Endometrial microvascular endothelial cells (primary cell): ENCODE results near the gene ATP2A2. TPM values are rescaled to one million over a fixed set of nuclear protein-coding genes. Genes with fewer than 3 reads are reported as not detected.
"Not testable (repeated sequence)": the region's sequence is repeated elsewhere in the genome, so short reads cannot be mapped to it uniquely, and the experiment has no call there.

Experiments used
- in situ Hi-C: cut with HindIII; loops from 2 replicates; pipeline ENCODE4 v1.10.0; 2017; ENCODE audit warnings: low sequenced_read_pairs, low pct_unique_long_range_greater_than_20kb; ENCODE audit errors: inconsistent ontology term
- total RNA-seq: library from RNA; depleted of rRNA; stranded (reverse); fragments of >200 nt; gene quantifications from one replicate; pipeline ENCODE4 v1.2.3, GENCODE V29; 2015; ENCODE audit errors: inconsistent ontology term

Gene ATP2A2
- total RNA-seq, 1 donor from 2014 or later: 144 TPM

DNA sequence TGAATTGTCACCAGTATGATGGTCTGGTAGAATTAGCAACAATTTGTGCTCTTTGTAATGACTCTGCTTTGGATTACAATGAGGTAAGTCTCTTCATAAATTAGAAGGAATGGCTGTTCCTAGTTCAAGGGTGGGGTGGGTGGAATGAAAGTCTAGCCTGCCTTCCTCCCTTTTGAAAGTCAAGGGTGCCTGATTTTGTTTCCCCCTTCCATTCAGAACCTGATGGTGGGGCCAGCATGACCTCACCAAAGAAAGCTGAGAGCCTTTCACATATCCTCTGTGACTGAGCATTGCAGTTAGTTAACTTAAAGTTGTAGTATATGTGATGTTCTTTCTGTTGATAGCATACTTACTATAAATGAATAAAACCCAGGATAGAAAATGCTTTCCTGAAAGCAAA is 52.2 kb downstream of the ATP2A2 start:
- in situ Hi-C loops: no loop called here

DNA sequence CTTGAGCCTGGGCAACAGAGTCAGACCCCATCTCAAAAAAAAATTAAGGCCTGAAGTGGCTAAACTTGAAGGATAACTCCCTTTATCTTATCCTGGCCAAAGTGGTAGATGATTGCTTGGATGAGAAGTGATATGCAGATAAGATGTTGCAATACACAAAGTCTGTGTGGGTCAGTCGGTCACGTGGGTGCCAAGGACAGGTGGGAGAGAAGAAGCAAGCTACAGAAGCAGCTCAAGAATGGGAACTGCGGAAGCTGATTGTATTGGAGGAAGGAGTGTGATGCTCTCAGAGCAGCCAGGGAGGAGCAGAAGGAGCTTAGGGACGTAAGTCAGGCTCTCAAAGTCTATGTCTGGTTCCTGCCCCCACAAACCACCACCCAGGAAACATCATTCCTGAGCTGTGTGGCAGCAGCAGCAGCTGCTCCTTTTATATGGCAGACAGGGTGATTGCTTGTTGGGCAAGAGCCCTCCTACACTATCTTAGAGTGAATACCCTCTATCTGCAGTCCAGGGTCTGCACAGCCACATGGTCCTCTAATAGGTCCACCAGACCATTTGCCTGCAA is 54.5 kb downstream of the ATP2A2 start:
- in situ Hi-C loops: no loop called here

DNA sequence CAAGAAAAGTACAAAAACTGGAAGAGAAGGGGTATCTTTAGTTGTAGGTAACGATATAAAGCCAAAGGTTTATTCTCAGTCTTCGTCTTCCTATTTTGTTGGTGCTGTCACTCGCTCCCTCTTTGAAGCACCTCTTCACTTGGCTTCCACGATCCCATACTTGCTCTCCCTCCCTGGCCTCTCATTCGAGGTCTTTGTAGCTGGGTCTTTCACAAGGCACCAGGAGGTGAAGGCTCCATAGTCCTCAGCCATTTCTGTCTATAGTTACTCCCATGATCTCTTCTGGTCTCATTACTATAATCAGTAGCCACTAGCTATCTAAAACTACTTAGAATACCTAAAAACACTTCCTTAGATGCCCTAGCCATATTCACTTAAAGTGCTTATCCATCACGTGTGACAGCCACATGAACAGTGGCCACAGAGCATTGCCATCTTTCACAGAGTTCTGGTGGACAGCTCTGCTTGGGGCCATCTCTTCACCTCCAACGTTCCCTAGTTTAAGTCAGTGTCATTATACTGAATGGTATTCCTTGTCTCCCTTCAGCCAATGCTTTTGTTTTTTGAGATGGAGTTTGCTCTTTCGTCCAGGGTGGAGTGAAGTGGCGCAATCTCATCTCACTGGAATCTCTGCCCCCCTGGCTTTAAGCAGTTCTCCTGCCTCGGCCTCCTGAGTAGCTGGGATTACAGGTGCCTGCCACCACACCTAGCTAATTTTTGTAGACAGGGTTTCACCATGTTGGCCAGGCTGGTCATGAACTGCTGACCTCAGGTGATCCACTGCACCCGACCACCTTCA is 57.1 kb downstream of the ATP2A2 start:
- in situ Hi-C loops: no loop called here

DNA sequence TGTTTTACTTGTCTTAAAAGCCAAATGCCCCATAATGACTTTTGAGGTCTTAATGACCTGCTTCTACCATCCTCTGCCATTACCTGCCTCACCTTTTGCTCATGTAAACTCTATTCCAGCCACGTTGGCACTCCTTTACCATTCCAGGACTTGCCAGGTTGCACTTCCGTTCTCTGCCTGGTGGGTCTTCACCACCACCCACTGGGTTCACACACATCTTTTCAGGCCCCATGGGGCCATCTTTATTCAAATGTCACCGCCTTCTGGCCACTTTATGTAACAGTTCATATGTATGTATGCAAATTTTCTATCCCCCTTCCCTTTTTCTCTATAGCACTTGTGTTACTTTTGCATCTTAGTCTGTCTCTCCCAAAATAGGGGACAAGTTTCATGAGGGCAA is 57.7 kb downstream of the ATP2A2 start:
- in situ Hi-C loops: no loop called here

DNA sequence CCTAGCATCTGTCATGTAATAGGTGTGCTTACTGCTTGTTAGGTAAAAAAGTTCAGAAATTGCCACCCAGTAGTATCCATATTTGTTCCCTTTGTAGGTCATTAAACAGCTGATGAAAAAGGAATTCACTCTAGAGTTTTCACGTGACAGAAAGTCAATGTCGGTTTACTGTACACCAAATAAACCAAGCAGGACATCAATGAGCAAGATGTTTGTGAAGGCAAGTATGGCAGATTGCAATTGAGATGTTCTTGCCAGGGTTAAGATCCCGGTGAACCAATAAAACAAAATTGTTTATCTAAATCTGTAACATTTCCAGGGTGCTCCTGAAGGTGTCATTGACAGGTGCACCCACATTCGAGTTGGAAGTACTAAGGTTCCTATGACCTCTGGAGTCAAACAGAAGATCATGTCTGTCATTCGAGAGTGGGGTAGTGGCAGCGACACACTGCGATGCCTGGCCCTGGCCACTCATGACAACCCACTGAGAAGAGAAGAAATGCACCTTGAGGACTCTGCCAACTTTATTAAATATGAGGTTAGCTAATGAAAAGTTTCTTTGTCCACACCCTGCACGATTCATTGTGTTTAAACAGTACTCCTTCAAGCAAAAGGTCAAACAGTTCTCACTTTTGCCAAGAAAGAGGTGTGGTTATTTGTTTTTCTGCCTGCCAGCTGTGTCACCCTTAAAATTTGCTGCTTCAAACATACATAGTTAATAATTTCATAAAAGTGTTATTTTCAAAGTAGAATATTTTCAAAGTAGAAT is 58.3 kb downstream of the ATP2A2 start:
- in situ Hi-C loops: no loop called here

DNA sequence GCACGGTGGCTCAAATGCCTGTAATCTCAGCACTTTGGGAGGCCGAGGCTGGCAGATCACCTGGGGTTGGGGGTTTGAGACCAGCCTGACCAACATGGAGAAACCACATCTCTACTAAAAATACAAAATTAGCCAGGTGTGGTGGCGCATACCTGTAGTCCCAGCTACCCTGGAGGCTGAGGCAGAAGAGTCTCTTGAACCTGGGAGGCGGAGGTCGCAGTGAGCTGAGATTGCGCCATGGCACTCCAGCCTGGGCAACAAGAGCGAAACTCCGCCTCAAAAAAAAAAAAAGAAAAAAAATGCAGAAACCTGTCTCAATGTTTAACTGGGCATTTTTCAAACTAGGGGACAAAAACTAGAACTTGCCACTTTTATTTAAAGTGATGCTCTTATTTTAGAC is 59.2 kb downstream of the ATP2A2 start:
- in situ Hi-C loops: not testable (repeated sequence)

DNA sequence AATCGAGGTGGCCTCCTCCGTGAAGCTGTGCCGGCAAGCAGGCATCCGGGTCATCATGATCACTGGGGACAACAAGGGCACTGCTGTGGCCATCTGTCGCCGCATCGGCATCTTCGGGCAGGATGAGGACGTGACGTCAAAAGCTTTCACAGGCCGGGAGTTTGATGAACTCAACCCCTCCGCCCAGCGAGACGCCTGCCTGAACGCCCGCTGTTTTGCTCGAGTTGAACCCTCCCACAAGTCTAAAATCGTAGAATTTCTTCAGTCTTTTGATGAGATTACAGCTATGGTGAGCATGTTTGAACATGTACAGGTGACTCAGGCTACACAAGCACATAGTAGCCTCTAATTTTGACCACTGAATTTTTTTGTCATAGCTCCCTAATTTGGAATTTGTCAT is 59.7 kb downstream of the ATP2A2 start:
- in situ Hi-C loops: no loop called here

DNA sequence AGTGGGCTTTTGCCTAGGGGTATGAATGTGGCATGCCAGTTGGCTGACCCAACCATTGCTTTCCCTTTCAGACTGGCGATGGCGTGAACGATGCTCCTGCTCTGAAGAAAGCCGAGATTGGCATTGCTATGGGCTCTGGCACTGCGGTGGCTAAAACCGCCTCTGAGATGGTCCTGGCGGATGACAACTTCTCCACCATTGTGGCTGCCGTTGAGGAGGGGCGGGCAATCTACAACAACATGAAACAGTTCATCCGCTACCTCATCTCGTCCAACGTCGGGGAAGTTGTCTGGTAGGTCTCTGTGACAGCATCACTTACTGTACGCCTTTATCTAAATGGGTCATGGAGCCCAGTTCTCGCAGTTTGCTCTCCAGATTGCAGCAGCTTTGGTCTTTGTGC is 61.1 kb downstream of the ATP2A2 start:
- in situ Hi-C loops: no loop called here

DNA sequence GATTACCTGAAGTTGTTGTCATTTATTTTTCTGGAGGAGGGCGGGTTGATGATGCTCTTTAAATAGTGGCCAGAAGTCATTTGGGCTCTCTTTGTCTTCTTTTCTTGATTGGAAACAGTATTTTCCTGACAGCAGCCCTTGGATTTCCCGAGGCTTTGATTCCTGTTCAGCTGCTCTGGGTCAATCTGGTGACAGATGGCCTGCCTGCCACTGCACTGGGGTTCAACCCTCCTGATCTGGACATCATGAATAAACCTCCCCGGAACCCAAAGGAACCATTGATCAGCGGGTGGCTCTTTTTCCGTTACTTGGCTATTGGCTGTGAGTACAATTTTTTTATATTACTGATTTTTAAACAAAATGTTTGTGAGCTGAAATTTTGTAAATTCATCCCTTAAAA is 62.1 kb downstream of the ATP2A2 start:
- in situ Hi-C loops: no loop called here

DNA sequence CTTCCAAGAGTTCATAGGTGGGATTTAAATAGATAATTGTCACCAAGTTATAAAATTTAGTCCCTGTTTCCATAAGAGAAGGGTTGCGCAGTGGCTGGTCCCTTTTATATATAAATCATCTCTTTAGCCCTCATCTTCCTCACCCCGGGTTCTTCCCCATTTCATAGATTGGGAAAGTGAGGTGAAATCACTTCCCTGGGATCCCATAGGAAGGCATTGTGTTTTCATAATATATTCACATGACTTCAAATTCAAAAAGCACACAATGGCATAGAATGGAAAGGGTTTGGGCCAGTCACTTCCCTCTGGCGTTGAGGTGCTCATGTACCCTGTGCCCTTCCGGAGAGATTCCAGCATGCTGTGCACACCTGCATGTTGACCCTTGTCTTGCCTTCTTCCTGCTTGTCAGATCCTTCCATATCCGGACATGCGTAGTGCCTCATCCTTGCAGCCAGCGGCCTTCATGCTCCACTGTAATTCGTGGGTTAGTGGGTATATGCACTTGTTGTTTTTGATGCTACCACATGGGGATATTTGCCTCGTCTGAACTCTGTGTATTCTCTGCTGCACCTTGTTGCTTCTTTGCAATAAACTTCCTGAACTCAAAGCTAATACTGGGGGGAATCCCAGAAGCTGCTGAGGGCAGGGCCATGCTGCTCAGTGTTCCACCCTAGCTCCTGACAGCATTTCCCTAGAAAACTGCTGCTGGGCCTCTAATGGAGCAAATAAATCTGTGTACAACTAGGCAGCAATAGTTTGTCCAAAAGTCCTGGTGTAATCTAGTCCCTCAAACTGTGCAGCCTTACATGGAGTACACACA is 62.9 kb downstream of the ATP2A2 start:
- in situ Hi-C loops: no loop called here

DNA sequence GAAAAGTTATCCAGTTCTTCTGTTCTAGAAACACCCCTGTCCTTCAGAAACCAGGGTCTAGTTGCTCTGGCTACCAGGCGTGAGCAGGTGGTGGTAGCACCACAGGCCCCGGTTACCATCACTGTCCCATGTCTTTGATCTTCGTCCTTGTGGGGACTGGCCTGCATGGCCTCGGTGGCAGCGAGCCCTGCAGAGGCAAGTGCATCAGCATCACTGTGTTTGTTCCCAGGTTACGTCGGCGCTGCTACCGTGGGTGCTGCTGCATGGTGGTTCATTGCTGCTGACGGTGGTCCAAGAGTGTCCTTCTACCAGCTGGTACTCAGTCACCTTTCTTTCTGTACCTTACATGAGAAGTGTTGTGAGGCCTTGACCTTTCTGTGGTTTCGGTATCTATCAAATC is 63.6 kb downstream of the ATP2A2 start:
- in situ Hi-C loops: no loop called here

DNA sequence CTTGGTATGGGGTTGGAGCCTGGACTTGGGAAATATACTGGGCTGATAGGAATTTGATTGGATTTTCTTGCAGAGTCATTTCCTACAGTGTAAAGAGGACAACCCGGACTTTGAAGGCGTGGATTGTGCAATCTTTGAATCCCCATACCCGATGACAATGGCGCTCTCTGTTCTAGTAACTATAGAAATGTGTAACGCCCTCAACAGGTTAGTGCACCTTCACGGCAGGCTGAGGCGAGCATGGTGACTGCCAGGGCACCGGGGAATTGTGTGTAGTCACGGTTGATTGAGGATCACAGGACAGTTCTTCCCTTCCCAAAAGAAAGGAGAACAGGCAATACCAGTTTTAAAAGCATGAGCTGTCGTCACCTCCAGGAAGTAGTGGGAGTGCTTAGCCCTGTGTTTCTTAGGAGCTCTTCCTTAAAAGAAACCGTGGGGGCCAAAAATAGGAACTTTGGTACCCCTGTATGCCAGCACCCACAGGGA is 64.2 kb downstream of the ATP2A2 start:
- in situ Hi-C loops: no loop called here

DNA sequence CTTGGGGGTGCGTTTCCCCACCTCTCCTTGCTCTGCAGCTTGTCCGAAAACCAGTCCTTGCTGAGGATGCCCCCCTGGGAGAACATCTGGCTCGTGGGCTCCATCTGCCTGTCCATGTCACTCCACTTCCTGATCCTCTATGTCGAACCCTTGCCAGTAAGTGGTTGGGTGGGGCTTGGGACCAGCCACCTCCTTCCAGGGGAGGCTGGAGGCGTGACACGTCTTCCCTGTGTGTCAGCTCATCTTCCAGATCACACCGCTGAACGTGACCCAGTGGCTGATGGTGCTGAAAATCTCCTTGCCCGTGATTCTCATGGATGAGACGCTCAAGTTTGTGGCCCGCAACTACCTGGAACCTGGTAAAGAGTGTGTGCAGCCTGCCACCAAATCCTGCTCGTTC is 64.9 kb downstream of the ATP2A2 start:
- in situ Hi-C loops: no loop called here

DNA sequence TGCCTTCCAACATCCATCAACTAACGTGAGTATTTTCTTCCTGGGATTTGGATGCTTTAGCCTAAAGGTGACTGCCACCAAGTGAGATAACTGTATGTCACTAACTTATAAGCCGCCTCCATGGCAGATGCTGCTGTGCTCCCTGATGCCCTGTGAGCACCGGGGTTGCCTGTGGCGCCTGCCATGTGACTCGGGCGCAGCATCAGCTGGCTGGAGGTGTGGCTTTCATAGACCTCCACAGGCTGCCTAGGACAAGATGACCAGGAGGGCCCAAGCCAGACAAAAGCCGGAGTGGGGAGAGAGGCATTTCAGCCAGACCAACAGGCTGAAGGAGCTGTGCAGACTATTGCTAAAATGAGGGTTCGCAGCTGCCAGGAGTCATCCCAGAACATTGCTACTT is 66.7 kb downstream of the ATP2A2 start:
- in situ Hi-C loops: no loop called here

DNA sequence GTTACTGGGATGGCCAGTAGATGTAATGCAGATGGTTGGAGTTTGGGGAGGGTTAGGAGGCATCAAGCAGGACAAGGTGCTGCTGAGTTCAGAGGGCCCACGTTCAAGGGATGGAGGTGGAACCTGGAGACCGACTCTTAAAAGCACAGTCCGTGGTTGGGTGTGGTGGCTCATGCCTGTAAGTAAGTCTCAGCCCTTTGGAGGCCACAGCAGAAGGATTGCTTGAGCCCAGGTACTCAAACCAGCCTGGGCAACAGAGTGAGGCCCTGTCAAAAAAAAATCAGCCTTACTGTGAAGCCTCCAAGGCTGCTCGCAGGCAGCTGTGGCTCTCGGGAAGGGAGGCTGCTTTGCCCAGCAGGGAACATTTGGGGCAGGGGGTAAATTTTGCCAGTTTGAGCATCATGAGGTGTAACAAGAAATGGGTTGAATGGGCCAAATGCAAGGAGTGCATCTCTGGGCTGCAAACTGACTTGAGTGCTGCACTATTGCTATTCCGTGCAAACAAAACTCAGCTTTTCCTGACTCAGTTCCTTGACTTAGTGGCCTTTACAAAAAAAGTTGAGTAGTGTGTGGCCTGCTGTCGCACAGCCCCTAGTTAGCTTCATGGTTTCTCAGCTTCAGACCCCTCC is 67.5 kb downstream of the ATP2A2 start:
- in situ Hi-C loops: no loop called here

DNA sequence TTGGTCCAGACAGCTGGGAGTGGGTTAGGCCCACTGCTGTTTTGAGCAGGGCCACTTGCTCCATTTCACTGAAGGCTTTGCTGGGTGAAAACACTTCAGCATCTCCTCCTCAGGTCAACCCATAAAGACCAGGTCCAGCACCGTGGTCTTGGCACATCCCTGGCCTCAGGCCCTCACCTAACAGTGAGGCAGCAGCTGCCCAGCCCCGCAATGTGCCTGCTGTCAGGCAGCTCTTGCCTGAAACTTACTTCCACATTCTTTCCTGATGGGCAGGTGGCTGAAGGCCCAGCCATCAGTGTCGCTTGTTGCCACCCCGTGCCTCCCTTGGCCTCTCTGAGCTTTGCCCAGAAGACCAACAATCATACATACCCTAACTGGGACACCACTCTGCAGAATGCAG is 68.0 kb downstream of the ATP2A2 start:
- in situ Hi-C loops: no loop called here

DNA sequence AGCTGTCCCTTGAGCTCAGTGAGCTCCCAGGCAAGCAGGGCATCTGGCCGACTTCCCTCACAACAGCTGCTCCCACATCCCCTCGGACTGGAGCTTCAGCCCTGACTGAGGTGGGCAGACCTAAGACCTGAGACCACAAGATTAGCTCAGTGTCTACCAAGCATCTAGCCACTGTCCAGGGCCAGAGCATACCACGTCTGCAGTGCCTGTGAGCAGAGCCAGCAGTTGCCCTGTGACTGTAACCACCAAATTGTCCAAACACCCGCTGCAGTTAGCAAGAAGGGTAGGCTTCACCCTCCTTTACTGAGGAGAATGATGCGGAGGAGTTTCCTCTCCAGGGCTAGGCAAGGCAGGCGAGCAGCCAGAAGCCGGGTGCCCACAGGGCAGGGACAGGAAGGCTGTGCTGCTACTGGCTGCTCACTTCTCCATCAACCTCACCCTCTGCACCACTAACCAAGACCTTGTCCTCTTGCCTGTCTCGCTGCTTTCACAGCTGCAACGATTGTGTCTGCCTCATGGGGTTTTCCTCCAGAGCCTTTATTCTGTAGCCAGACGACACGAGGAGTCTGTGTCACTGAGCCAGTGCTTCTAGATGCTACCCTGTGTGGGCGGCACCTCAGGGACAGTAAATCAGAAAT is 68.6 kb downstream of the ATP2A2 start:
- in situ Hi-C loops: no loop called here

DNA sequence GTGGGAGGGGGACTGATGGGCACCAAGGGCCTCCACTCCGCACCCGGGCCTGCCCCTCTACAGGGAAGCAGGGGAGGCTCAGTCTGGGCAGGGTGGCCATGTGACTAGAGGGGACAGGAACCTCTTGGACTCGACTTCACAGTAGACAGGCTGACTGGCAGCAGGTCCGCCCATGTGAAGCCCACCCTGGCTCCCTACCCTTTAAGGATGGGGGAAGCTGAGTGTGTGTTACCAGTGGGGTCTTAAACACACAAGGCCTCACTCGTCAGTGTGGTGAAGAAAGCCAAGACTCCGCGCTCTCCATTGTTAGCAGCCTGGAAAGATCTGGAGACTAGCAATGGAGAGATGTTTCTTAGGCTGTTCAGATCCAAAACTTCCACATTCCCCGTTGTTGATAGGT is 70.1 kb downstream of the ATP2A2 start:
- in situ Hi-C loops: no loop called here
